ENCODE measurements around the gene MTCH1. TPM values are rescaled to one million over a fixed set of nuclear protein-coding genes. Genes with fewer than 3 reads are reported as not detected.

MTCH1 gene
- total RNA-seq, 1 donor from 2014 or later: 180 TPM

DNA sequence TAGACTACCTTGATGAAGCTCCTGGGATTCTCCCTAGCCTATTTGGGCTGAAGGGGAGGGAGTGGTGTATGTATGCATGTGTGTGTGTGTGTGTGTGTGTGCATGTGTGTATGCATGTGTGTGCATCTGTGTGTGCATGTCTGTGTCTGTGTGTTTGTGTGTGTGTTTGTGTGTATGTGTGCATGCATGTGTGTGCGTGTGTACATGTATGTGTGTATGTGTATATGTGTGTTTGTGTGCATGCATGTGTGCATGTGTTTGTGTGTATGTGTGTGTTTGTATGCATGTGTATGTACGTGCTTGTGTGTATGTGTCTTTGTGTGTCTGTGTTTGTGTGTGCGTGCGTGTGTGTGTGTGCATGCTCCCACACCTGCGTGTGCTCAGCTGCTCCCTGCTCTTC, 34.8 kb upstream of the MTCH1 start:
- Mint-ChIP-seq H3K27ac (ENCODE audit: unreplicated experiment) (no peak overlapping the region), H3K4me1 (ENCODE audit: unreplicated experiment) (peaks cover 23% of the 10 kb centered on the region), H3K36me3 (ENCODE audit: unreplicated experiment) (no peaks in the 10 kb centered on the region), H3K27me3 (ENCODE audit: unreplicated experiment) (no peaks in the 10 kb centered on the region), H3K4me3 (ENCODE audit: unreplicated experiment) (no peak overlapping the region), H3K9me3 (ENCODE audit: unreplicated experiment) (no peaks in the 10 kb centered on the region)
- TF ChIP-seq, protein P1, sequence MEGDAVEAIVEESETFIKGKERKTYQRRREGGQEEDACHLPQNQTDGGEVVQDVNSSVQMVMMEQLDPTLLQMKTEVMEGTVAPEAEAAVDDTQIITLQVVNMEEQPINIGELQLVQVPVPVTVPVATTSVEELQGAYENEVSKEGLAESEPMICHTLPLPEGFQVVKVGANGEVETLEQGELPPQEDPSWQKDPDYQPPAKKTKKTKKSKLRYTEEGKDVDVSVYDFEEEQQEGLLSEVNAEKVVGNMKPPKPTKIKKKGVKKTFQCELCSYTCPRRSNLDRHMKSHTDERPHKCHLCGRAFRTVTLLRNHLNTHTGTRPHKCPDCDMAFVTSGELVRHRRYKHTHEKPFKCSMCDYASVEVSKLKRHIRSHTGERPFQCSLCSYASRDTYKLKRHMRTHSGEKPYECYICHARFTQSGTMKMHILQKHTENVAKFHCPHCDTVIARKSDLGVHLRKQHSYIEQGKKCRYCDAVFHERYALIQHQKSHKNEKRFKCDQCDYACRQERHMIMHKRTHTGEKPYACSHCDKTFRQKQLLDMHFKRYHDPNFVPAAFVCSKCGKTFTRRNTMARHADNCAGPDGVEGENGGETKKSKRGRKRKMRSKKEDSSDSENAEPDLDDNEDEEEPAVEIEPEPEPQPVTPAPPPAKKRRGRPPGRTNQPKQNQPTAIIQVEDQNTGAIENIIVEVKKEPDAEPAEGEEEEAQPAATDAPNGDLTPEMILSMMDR (IDR thresholded peaks at IDR 0.05): no peak
- no peak for DNase-seq (ENCODE audit: extremely low spot score, unreplicated experiment)

DNA sequence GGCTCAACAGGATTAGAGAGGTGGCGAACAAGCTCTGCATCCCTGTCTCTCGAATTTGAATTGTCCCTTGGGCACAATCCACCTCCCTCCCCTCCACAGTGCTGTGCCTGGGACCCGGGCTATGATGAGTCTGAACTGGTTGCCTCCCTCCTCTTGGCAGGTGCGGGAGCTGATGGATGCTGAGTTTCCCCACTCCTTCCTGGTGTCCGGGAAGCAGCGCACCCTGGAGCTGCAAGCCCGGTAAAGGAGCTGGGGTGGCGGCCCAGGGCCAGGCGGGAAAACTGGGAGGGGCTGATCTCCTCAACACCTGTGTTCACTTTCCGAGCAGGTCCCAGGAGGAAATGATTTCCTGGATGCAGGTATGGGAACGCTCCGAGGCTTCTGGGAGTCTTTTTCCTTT, 34.4 kb upstream of the MTCH1 start:
- no peaks in the 10 kb centered on the region for H3K9me3 Mint-ChIP-seq (ENCODE audit: unreplicated experiment)
- H3K27ac Mint-ChIP-seq (ENCODE audit: unreplicated experiment): no peak overlapping the region
- no peak for DNase-seq (ENCODE audit: extremely low spot score, unreplicated experiment)

DNA sequence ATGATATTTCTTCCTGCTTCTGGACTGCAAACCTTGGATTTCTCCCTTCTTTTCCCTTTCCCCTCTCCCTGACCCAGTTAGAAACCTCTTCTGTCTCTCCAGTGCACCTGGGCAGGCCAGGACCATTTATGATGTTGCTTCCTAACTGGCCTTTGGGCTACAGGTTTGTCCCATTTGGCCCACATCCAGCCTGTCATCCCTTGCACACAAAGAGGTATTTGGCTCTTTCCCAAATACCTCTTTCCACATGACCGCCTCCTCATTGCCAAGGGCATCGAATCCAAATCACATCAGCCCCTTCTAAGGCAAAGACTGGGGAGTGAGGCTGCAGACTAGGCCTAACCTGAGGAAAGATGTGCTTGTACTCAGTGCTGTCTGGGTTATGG, 33.1 kb upstream of the MTCH1 start:
- no peak overlapping the region for H3K27ac Mint-ChIP-seq (ENCODE audit: unreplicated experiment)
- no peaks in the 10 kb centered on the region for H3K27me3 Mint-ChIP-seq (ENCODE audit: unreplicated experiment)
- peaks cover 13% of the 10 kb centered on the region for H3K4me1 Mint-ChIP-seq (ENCODE audit: unreplicated experiment)
- no peaks in the 10 kb centered on the region for H3K36me3 Mint-ChIP-seq (ENCODE audit: unreplicated experiment)
- H3K9me3 Mint-ChIP-seq (ENCODE audit: unreplicated experiment): no peaks in the 10 kb centered on the region
- H3K4me3 Mint-ChIP-seq (ENCODE audit: unreplicated experiment): no peak overlapping the region
- TF ChIP-seq, protein P1 (IDR thresholded peaks at IDR 0.05): no peak
- no peak for DNase-seq (ENCODE audit: extremely low spot score, unreplicated experiment)

More for the DNA sequence above, 34.4 kb upstream of the MTCH1 start:
- Mint-ChIP-seq H3K36me3 (ENCODE audit: unreplicated experiment) (no peaks in the 10 kb centered on the region), H3K4me1 (ENCODE audit: unreplicated experiment) (peaks cover 23% of the 10 kb centered on the region), H3K27me3 (ENCODE audit: unreplicated experiment) (no peaks in the 10 kb centered on the region), H3K4me3 (ENCODE audit: unreplicated experiment) (no peak overlapping the region)
- TF ChIP-seq, protein P1 (IDR thresholded peaks at IDR 0.05): no peak

DNA sequence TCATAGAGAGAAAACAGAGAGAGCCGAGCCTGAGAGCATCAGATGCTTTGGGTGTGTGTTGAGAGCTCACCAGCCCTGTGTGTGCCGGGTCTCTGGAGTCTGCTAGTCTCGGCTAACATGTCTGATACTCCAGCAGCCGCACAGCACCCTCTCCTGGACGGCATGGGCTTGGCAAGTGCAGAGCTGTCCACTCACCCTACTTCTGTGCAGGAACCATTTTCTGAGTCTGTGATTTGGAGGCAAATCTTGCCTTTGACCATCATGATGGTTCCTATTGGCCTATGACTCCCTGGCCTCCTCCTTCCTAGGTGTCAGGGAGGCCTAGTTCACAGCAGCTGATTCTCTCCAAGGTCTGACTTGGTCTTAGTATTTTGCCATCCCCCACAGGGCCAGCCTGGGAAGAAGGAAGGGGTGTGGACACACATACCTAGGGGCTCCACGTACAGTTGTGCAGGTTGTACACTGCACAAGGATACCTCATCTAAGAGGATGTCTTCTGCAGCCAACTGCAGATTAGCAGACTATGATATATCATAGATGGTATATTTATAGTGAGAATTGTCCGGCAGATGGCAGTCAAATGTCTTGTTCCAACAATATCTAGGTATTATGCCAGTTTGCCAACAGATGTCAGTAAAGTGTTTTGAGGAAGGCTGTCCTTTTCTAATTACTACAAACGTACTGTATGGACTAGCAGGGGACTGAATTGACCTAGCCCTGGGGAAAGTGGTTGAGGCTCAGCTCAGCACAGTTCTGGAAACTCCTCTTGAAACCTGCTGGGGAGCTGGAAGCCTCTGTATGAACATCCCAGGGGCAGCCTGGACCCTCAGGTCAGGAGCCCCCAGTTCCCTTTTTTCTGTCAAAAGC, 32.4 kb upstream of the MTCH1 start:
- Mint-ChIP-seq H3K9me3 (ENCODE audit: unreplicated experiment) (no peaks in the 10 kb centered on the region), H3K4me3 (ENCODE audit: unreplicated experiment) (peak overlapping the region; percentile 40), H3K4me1 (ENCODE audit: unreplicated experiment) (peaks cover 13% of the 10 kb centered on the region), H3K36me3 (ENCODE audit: unreplicated experiment) (no peaks in the 10 kb centered on the region), H3K27me3 (ENCODE audit: unreplicated experiment) (no peaks in the 10 kb centered on the region), H3K27ac (ENCODE audit: unreplicated experiment) (peak overlapping the region; percentile 23)
- TF ChIP-seq, protein P1 (IDR thresholded peaks at IDR 0.05): peak; percentile 80
- DNase-seq (ENCODE audit: extremely low spot score, unreplicated experiment): peak; percentile 95

DNA sequence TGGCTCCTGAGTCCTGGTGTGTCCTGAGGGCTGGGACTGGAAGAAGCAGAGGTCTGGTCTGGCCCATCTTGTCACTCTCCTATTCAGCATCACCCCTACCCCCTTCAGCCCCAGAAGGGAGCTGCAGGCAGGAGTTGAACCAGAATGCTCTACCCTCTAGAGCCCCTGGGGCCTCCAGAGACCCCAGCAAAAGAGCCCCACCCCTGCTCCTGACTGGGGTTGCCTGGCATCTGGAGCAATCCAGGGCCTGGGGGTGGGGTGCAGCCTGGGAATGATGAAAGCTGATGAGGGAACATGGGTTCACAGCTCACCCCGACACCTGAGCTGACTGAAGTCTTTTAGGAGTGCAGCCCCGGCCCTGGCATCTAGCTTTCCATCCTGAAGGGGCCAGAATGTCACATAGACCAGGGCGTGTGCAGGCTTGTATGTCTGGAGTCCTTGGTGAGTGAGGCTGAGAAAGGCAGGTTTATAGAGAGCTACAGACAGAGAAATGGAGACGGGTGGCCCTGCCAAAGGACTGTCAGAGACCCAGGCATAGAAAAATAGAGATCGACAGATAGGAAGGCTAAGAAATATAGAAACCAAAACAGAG, 31.7 kb upstream of the MTCH1 start:
- Mint-ChIP-seq H3K36me3 (ENCODE audit: unreplicated experiment) (no peaks in the 10 kb centered on the region), H3K27me3 (ENCODE audit: unreplicated experiment) (no peaks in the 10 kb centered on the region), H3K9me3 (ENCODE audit: unreplicated experiment) (no peaks in the 10 kb centered on the region), H3K4me1 (ENCODE audit: unreplicated experiment) (peaks cover 13% of the 10 kb centered on the region), H3K27ac (ENCODE audit: unreplicated experiment) (peak overlapping the region; percentile 23), H3K4me3 (ENCODE audit: unreplicated experiment) (peak overlapping the region; percentile 40)
- DNase-seq (ENCODE audit: extremely low spot score, unreplicated experiment): no peak
- TF ChIP-seq, protein P1 (IDR thresholded peaks at IDR 0.05): no peak

Data from osteocyte (in vitro differentiated cells).